HG02884 (cell line): Measurements from ENCODE around the gene UBN1.

Experiments used
- ATAC-seq: cut with Tn5 transposase; IDR thresholded peaks from one replicate; pipeline ENCODE4 v1.9.1; 2021; ENCODE audit warnings: mild to moderate bottlenecking, moderate library complexity; ENCODE audit not compliant: unreplicated experiment

The UBN1 gene

GRCh38 chr16:4855804-4856203 is 8.5 kb downstream of the UBN1 start:
- no peak for ATAC-seq

GRCh38 chr16:4859190-4859899 is 12.1 kb downstream of the UBN1 start:
- ATAC-seq, result no peak

- no peak for ATAC-seq
These were observed 12.6 kb downstream of the UBN1 start for GRCh38 chr16:4859900-4860255.

DNA sequence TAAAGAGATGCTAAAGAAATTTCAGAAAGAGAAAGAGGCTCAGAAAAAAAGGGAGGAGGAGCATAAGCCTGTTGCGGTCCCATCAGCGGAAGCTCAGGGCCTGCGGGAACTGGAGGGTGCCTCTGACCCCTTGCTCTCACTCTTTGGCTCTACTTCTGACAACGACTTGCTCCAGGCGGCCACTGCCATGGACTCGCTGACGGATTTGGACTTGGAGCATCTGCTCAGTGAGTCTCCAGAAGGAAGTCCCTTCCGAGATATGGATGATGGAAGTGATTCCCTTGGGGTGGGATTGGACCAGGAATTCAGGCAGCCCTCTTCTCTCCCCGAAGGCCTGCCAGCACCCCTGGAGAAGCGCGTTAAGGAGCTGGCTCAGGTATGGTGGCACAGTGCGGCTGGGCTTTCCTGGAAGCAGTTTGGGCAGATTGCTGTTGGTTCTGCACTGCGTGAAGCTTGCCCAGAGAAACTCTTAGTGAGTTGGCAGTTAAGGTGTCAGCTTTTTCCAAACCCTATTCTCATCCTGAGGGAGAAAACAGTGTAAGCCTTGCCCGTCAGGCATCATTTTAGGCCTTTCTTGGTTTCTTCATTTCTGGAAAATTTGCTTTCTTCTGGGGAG is 13.6 kb downstream of the UBN1 start:
- ATAC-seq, result no peak

DNA sequence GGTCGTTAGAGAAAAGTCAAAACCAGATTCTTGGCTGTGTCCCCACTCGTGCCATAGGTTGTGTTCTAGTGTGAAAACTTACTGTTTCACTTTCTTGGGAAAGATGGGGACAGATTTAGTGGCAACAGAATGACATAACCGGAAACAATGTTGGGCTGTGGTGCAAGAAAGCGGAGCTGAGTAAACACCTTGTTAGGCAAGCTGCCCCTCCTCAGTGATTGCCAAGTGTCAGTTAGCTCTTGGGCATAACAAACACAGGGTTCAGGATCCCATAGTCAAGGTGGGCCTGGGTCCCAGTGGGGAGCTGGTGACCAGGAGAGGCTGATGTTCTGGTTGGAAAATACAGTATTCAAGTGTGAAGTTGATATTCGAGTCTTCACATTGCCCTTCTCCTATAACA is 15.4 kb downstream of the UBN1 start:
- no peak for ATAC-seq

GRCh38 chr16:4864728-4865127 is 17.4 kb downstream of the UBN1 start:
- no peak for ATAC-seq

DNA sequence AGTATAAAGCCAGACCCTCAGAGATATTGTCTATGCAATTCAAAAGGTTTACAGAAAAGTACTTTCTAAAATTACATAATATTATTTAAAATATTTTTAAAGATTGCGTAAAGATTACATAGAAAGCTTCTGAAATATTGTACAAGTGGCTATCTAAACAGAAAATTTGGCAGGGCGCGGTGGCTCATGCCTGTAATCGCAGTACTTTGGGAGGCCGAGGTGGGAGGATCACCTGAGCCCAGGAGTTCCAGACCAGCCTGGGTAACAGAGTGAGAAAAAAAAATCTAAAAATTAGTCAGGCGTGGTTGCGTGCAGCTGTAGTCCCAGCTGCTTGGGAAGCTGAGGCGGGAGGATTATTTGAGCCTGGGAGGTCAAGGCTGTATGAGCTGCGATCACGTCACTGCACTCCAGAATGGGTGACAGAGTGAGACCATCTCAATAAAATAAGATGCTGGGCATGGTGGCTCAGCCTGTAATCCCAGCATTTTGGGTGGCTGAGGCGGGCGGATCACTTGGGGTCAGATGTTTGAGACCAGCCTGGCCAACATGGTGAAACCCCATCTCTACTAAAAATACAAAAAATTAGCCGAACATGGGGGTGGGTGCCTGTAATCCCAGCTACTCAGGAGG is 18.1 kb downstream of the UBN1 start:
- ATAC-seq, result no peak

DNA sequence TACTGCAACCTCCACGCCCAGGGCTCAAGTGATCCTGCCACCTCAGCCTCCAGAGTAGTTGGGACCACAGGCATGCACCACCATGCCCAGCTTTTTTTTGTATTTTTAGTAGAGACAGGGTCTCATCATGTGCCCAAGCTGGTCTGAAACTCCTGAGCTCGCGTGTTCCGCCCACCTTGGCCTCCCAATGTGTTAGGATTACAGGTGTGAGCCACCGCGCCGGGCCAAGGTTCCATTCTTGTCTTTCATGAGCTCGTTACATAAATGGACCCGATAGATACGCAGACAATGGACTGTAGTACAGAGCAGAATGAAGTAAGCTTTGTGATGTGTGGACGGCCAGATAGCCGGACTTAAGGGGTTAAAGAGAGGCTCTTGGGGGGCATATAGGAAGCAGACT is 19.3 kb downstream of the UBN1 start:
- ATAC-seq, result no peak

GRCh38 chr16:4868026-4868425 is 20.7 kb downstream of the UBN1 start:
- ATAC-seq, result no peak

GRCh38 chr16:4868535-4868934 is 21.3 kb downstream of the UBN1 start:
- no peak for ATAC-seq

GRCh38 chr16:4869147-4869805 is 22.0 kb downstream of the UBN1 start:
- ATAC-seq, result no peak

GRCh38 chr16:4870138-4870671 is 22.9 kb downstream of the UBN1 start:
- no peak for ATAC-seq

- no peak for ATAC-seq
These were observed 23.8 kb downstream of the UBN1 start for GRCh38 chr16:4871071-4871470.

DNA sequence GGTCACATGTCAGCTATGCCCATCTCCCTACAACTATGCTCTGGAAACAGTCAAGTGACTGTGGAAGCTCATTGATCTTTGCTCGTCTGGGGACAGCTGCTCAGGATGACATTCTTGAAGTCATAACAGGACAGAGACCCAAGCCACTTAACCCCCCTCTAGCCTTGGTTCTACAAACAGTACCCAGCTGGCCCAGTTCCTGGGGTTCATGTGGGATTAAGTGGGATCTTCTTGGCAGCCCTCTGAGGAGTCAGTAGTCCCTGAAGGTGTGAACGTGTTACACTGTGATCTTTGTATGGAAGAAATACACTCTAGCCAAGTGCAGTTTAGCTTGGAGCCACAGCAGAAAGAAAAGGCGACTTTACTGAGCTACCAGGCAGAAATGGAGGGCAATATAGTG is 25.8 kb downstream of the UBN1 start:
- no peak for ATAC-seq

GRCh38 chr16:4874666-4875065 is 27.4 kb downstream of the UBN1 start:
- ATAC-seq, result no peak

GRCh38 chr16:4876646-4877379 is 29.5 kb downstream of the UBN1 start:
- no peak for ATAC-seq

DNA sequence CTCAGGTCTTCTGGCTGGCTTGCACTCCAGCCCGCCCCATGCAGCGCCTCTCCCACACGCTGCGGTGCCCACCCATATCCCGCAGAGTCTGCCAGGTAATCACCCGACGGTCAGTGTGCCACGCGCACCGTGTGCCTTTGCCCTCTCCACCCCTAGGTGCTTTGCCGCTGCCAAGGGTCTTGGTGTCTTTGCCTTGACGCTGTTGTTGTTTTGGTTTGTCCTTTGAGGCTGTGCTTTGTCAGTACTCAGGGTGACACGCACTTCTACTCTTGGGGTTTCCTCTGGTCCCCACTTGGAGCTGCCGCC is 30.1 kb downstream of the UBN1 start:
- ATAC-seq, result no peak

DNA sequence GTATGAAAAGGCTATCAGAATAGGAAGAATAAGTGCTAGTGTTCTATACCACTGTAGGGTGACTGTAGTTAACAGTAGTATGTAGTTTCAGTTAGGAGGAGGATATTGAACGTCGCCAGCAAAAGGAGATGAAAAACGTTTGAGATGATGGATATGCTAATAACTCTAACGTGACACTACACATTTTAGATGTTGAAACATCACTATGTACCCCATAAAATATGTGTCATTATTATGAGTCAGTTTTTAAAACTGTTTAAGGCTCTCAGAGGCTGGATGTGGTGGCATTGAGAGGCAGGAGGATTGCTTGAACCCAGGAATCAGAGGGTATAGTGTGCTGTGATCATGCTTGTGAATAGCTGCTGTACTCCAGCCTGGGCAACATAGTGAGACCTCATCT is 31.8 kb downstream of the UBN1 start:
- no peak for ATAC-seq

DNA sequence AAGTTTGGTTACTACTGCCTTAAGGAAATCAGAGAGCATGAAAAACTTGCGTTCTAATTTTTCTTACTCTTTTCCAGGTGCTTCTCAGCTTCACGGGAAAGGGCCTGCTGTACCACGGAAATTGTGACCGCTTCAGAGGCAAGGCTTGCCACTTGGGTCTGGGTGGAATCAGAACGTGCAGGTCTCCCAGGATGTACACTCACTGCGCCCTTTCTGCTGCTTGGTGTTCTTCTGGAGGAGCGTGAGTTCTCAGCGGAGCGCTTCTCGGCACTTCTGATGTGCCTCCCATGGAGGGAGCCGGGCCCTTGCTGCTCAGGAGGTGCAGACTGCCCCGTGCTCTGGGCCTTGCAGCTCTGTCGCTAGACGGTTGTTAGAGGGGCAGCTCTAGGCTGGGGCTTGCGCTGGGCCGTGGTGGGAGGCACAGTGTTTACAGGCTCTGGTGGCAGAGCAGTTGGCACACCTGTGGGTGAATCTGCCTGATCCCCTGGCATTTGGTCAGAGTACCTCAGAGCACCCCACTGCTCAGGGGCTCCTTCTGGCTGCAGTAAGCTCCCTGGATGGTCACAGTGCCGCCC is 32.8 kb downstream of the UBN1 start:
- ATAC-seq, result no peak

DNA sequence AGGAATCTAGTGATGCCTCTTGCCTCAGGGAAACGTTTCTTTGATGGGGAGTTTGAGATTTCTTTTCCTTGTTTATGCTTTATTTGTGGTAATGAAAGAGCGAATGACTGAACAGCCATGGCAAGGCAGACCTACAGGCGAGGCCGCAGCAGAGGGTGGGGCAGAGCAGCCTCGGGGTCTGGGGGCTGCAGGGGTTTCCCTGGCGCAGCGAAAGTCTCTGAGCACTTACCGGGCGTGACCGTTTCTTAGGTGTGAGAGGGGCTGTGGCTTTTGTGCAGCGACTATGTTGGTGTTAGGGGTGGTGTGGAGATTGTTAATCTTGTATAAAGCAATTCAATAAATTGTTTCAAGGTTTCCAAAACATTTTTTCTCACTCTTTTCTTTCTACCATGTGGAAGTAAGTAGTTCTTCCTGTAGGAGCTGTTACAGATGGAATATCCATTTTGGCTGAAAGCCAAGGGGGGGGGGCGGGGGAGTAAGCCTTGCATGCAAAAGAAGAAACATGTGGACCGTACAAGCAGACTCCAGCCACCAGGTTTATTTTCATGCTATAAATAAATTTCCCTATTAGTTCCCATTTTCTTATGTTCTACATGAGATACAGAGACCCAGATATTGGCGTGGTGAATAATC is 34.8 kb downstream of the UBN1 start:
- no peak for ATAC-seq
